ENCODE results near the gene SCRN2. TPM values are rescaled to one million over a fixed set of nuclear protein-coding genes. Genes with fewer than 3 reads are reported as not detected.
A peak's percentile ranks its signal among the peaks of the same experiment; 100 is the strongest.

The SCRN2 gene
- total RNA-seq, 1 donor from 2014 or later, result 14.9 TPM

GRCh38 chr17:47811709-47812108, 29.4 kb downstream of the SCRN2 start:
- peak overlapping the region; percentile 88 for H3K27ac Mint-ChIP-seq (ENCODE audit: unreplicated experiment)
- DNase-seq (ENCODE audit: low spot score), result peak; percentile 30
- TF ChIP-seq CTCF (IDR thresholded peaks at IDR 0.05), result no peak
- H3K9me3 Mint-ChIP-seq (ENCODE audit: low read depth), result no peaks in the 10 kb centered on the region
- H3K36me3 Mint-ChIP-seq (ENCODE audit: low read depth), result peaks cover 46% of the 10 kb centered on the region
- no peak overlapping the region for H3K4me3 Mint-ChIP-seq (ENCODE audit: unreplicated experiment)
- no peaks in the 10 kb centered on the region for H3K27me3 Mint-ChIP-seq (ENCODE audit: low read depth)
- H3K4me1 Mint-ChIP-seq (ENCODE audit: low read depth), result peaks cover 23% of the 10 kb centered on the region

- Mint-ChIP-seq H3K4me3 (ENCODE audit: unreplicated experiment) (no peak overlapping the region), H3K27ac (ENCODE audit: unreplicated experiment) (peak overlapping the region; percentile 88), H3K36me3 (ENCODE audit: low read depth) (peaks cover 46% of the 10 kb centered on the region)
Observed at GRCh38 chr17:47810901-47811635, 30.0 kb downstream of the SCRN2 start.

GRCh38 chr17:47810200-47810821, 30.8 kb downstream of the SCRN2 start:
- peak; percentile 50 for DNase-seq (ENCODE audit: low spot score)
- no peaks in the 10 kb centered on the region for H3K9me3 Mint-ChIP-seq (ENCODE audit: low read depth)
- peaks cover 1% of the 10 kb centered on the region for H3K27me3 Mint-ChIP-seq (ENCODE audit: low read depth)
- peaks cover 42% of the 10 kb centered on the region for H3K36me3 Mint-ChIP-seq (ENCODE audit: low read depth)
- TF ChIP-seq CTCF (IDR thresholded peaks at IDR 0.05), result no peak
- peak overlapping the region; percentile 74 for H3K27ac Mint-ChIP-seq (ENCODE audit: unreplicated experiment)
- no peak overlapping the region for H3K4me3 Mint-ChIP-seq (ENCODE audit: unreplicated experiment)
- peaks cover 23% of the 10 kb centered on the region for H3K4me1 Mint-ChIP-seq (ENCODE audit: low read depth)

More at GRCh38 chr17:47810901-47811635, 30.0 kb downstream of the SCRN2 start:
- DNase-seq (ENCODE audit: low spot score), result peak; percentile 62
- Mint-ChIP-seq H3K9me3 (ENCODE audit: low read depth) (no peaks in the 10 kb centered on the region), H3K27me3 (ENCODE audit: low read depth) (no peaks in the 10 kb centered on the region), H3K4me1 (ENCODE audit: low read depth) (peaks cover 23% of the 10 kb centered on the region)
- TF ChIP-seq CTCF (IDR thresholded peaks at IDR 0.05), result no peak

GRCh38 chr17:47808830-47809480, 32.1 kb downstream of the SCRN2 start:
- Mint-ChIP-seq H3K27me3 (ENCODE audit: low read depth) (peaks cover 5% of the 10 kb centered on the region), H3K9me3 (ENCODE audit: low read depth) (no peaks in the 10 kb centered on the region), H3K4me1 (ENCODE audit: low read depth) (peaks cover 23% of the 10 kb centered on the region), H3K36me3 (ENCODE audit: low read depth) (peaks cover 37% of the 10 kb centered on the region), H3K4me3 (ENCODE audit: unreplicated experiment) (no peak overlapping the region), H3K27ac (ENCODE audit: unreplicated experiment) (no peak overlapping the region)
- TF ChIP-seq CTCF (IDR thresholded peaks at IDR 0.05), result no peak
- no peak for DNase-seq (ENCODE audit: low spot score)

GRCh38 chr17:47808036-47808829, 32.8 kb downstream of the SCRN2 start:
- no peak for DNase-seq (ENCODE audit: low spot score)
- TF ChIP-seq CTCF (IDR thresholded peaks at IDR 0.05), result no peak
- Mint-ChIP-seq H3K4me1 (ENCODE audit: low read depth) (peaks cover 23% of the 10 kb centered on the region), H3K4me3 (ENCODE audit: unreplicated experiment) (no peak overlapping the region), H3K27me3 (ENCODE audit: low read depth) (peaks cover 8% of the 10 kb centered on the region), H3K36me3 (ENCODE audit: low read depth) (peaks cover 37% of the 10 kb centered on the region), H3K9me3 (ENCODE audit: low read depth) (no peaks in the 10 kb centered on the region), H3K27ac (ENCODE audit: unreplicated experiment) (no peak overlapping the region)

Data from chondrocyte (in vitro differentiated cells).